HepG2 (cell line): ENCODE data around the gene OS9. TPM values are rescaled to one million over a fixed set of nuclear protein-coding genes. Genes with fewer than 3 reads are reported as not detected.

Experiments
- E2F5 ChIP-seq: sonication (generic); formaldehyde crosslinking; conservative IDR thresholded peaks from 2 replicates; pipeline ENCODE4 v1.4.0; 2020; ENCODE audit warnings: missing genetic modification reagents
- ERF ChIP-seq: IDR thresholded peaks from 2 replicates; pipeline ENCODE4 v1.6.1; 2018; ENCODE audit warnings: missing biosample characterization, missing genetic modification reagents
- GATAD1 ChIP-seq: IDR thresholded peaks from 2 replicates; pipeline ENCODE4 v1.6.1; 2016; ENCODE audit warnings: missing genetic modification reagents, missing compliant biosample characterization
- IRX3 ChIP-seq: sonication (generic); formaldehyde crosslinking; IDR thresholded peaks from 2 replicates; pipeline ENCODE4 v1.8.1; 2023; ENCODE audit warnings: mild to moderate bottlenecking, low read depth, missing genetic modification reagents, borderline replicate concordance
- TFE3 ChIP-seq: IDR thresholded peaks from 2 replicates; pipeline ENCODE4 v1.6.1; 2016
- THAP9 ChIP-seq: sonication (generic); formaldehyde crosslinking; IDR thresholded peaks from 2 replicates; pipeline ENCODE4; 2020; ENCODE audit warnings: missing genetic modification reagents, mild to moderate bottlenecking, borderline replicate concordance
- TRAFD1 ChIP-seq: sonication (generic); formaldehyde crosslinking; IDR thresholded peaks from 2 replicates; pipeline ENCODE4 v1.5.1; 2020; ENCODE audit warnings: missing genetic modification reagents, mild to moderate bottlenecking, borderline replicate concordance
- ZBTB49 ChIP-seq: sonication (generic); formaldehyde crosslinking; IDR thresholded peaks from 2 replicates; pipeline ENCODE4 v1.4.0; 2020; ENCODE audit warnings: missing genetic modification reagents, borderline replicate concordance
- ZEB1 ChIP-seq: IDR thresholded peaks from 2 replicates; pipeline ENCODE4 v1.6.1; 2012; ENCODE audit warnings: mild to moderate bottlenecking, low read depth, inconsistent platforms; ENCODE audit not compliant: insufficient replicate concordance
- ZMAT3 ChIP-seq: sonication (generic); formaldehyde crosslinking; conservative IDR thresholded peaks from 2 replicates; pipeline ENCODE4 v1.7.0; 2021; ENCODE audit warnings: missing genetic modification reagents
- ZNF205 ChIP-seq: IDR thresholded peaks from 2 replicates; pipeline ENCODE4 v1.6.1; 2018; ENCODE audit warnings: missing biosample characterization, missing genetic modification reagents
- ZNF609 ChIP-seq: sonication (generic); formaldehyde crosslinking; IDR thresholded peaks from 2 replicates; pipeline ENCODE4 v1.4.0; 2020; ENCODE audit warnings: mild to moderate bottlenecking, missing genetic modification reagents, borderline replicate concordance
- ZNF768 ChIP-seq: sonication (generic); formaldehyde crosslinking; IDR thresholded peaks from 2 replicates; pipeline ENCODE4 v1.4.0; 2020; ENCODE audit warnings: missing genetic modification reagents
- polyA plus RNA-seq, 8 experiments: library from polyadenylated mRNA; depleted of rRNA in 3 of 8; stranded (reverse) in 7 of 8; unstranded in 1 of 8; fragments of >200 nt; fragmentation: Illumina TruSeq in 4 of 8; extraction: Trizol in 4 of 8; gene quantifications; 2 replicates each; pipeline versions ENCODE4 v1.2.1 to v1.2.3, GENCODE V29; 2011 to 2016; ENCODE audit warnings: low read depth in 4 of 8, missing spikeins in 1 of 8, mixed read lengths in 1 of 8; ENCODE audit not compliant: insufficient read depth in 1 of 8
- total RNA-seq, 5 experiments: library from RNA; depleted of rRNA; stranded (reverse); fragments of >200 nt; fragmentation: Illumina TruSeq; extraction: Trizol; gene quantifications; 2 replicates each; pipeline ENCODE4 v1.2.3, GENCODE V29; 2016; ENCODE audit warnings: low read depth in 1 of 5

Gene OS9
- total and polyA plus RNA-seq, 2 of the 13 experiments (the other 11 are each of a cell fraction or from before 2014, with no cell fraction given) = 156 to 206 TPM

- 0 out of 2 replicates have a peak, but pooled peaks have one; percentile 12 for TF ChIP-seq TFE3 (CRISPR knock-in tag)
- no peak for TF ChIP-seq ZMAT3 (CRISPR knock-in tag)
- 0 out of 2 replicates have a peak, but pooled peaks have one; percentile 15 for TF ChIP-seq ZNF768
- TF ChIP-seq ZNF609 (CRISPR knock-in tag) = 0 out of 2 replicates have a peak, but pooled peaks have one; percentile 13
- no peak for TF ChIP-seq E2F5 (CRISPR knock-in tag)
- TF ChIP-seq GATAD1 (CRISPR knock-in tag) = peak; percentile 73
- TF ChIP-seq ZBTB49 (CRISPR knock-in tag) = no peak
- TF ChIP-seq TRAFD1 (CRISPR knock-in tag) = no peak
- TF ChIP-seq ZEB1 = no peak
- no peak for TF ChIP-seq ZNF205 (CRISPR knock-in tag)
- no peak; the same call in 1 of the 2 replicates for TF ChIP-seq ERF (CRISPR knock-in tag)
- TF ChIP-seq IRX3 (CRISPR knock-in tag) = no peak
- TF ChIP-seq THAP9 = 0 out of 2 replicates have a peak, but pooled peaks have one; percentile 26
These were observed 51.0 kb downstream of the OS9 start, which contains the start of gene TSPAN31 (continued) for GRCh38 chr12:57744777-57745484.
